Endothelial cell of umbilical vein (primary cell): ENCODE results near the gene OSBP2. TPM values are rescaled to one million over a fixed set of nuclear protein-coding genes. Genes with fewer than 3 reads are reported as not detected.

Experiments
- BruUV-seq: library from RNA; stranded (reverse); fragments of 400-500 nt; replicated peaks from 2 replicates; lab custom pipeline; 2021; lab: Mats Ljungman, UMichigan
- CTCF ChIA-PET: fragments of 300-600, 350-600 bp; sonication (Branson Sonifier 250); formaldehyde crosslinking; loops from one replicate; lab custom pipeline; 2021; ENCODE audit warnings: antibody characterized with exemption, inconsistent platforms; lab: Charles Lee
- POLR2A ChIA-PET: fragments of 300-600, 350-600 bp; sonication (Branson Sonifier 250); formaldehyde crosslinking; loops from one replicate; lab custom pipeline; 2021; ENCODE audit warnings: antibody characterized with exemption, inconsistent platforms; lab: Charles Lee
- DNase-seq: peaks from one replicate; pipeline ENCODE4 v3.0.0-alpha.2; 2011; ENCODE audit warnings: low read depth, low spot score
- FAIRE-seq: peaks from 2 replicates; lab custom pipeline; 2011; peaks lifted over from hg19 to GRCh38; lab: Jason Lieb, UNC
- H2AFZ ChIP-seq: 2 replicates; pipeline ENCODE4 v1.6.0; 2012; ENCODE audit warnings: low read depth, low read length, control low read depth, inconsistent platforms
- H3K27ac ChIP-seq: 2 replicates; pipeline ENCODE4 v1.5.1; 2011; ENCODE audit warnings: low read depth, mild to moderate bottlenecking, control low read depth, low read length, moderate library complexity; ENCODE audit not compliant: insufficient read depth
- H3K27me3 ChIP-seq, 2 experiments: 2 replicates each; pipeline versions ENCODE4 v1.6.0 to v1.6.1; 2011; ENCODE audit warnings: low read length in 2 of 2, mixed read lengths in 1 of 2; ENCODE audit not compliant: control insufficient read depth in 2 of 2, insufficient read depth in 2 of 2
- H3K36me3 ChIP-seq, 2 experiments: 2 replicates in 1 of 2; 3 replicates in 1 of 2; pipeline ENCODE4 v1.5.1; 2011; ENCODE audit warnings: low read length in 2 of 2, mild to moderate bottlenecking in 1 of 2, moderate library complexity in 1 of 2; ENCODE audit not compliant: control insufficient read depth in 2 of 2, insufficient read depth in 2 of 2; ENCODE audit errors: extremely low read depth in 1 of 2
- H3K4me1 ChIP-seq: 3 replicates; pipeline ENCODE4 v1.5.1; 2011; ENCODE audit warnings: mild to moderate bottlenecking, low read length; ENCODE audit not compliant: control insufficient read depth, insufficient read depth; ENCODE audit errors: extremely low read depth
- H3K4me2 ChIP-seq: 2 replicates; pipeline ENCODE4 v1.6.1; 2011; ENCODE audit warnings: low read length, control low read depth, mixed read lengths; ENCODE audit not compliant: insufficient read depth
- H3K4me3 ChIP-seq, 3 experiments: fragments of 200-600 bp in 1 of 3; sonication (generic), shearing (Covaris generic) in 1 of 3; replicated peaks in 1 of 3; 2 replicates each; pipeline ENCODE4 v1.5.1; 2011 to 2016; ENCODE audit warnings: control low read depth in 3 of 3, low read length in 3 of 3, mild to moderate bottlenecking in 2 of 3, inconsistent platforms in 1 of 3, low read depth in 1 of 3, moderate library complexity in 1 of 3; ENCODE audit not compliant: insufficient read depth in 1 of 3
- H3K79me2 ChIP-seq: 2 replicates; pipeline ENCODE4 v1.6.0; 2012; ENCODE audit warnings: low read length, inconsistent platforms; ENCODE audit not compliant: control insufficient read depth, insufficient read depth
- H3K9ac ChIP-seq: replicated peaks from 2 replicates; pipeline ENCODE3; 2011; ENCODE audit warnings: low read length, control low read depth; ENCODE audit not compliant: insufficient read depth; ENCODE audit errors: extremely low read depth
- H3K9me1 ChIP-seq: replicated peaks from 3 replicates; pipeline ENCODE4 v1.6.0; 2011; ENCODE audit warnings: mild to moderate bottlenecking, low read length; ENCODE audit not compliant: control insufficient read depth, insufficient read depth; ENCODE audit errors: extremely low read depth
- H3K9me3 ChIP-seq: replicated peaks from 2 replicates; pipeline ENCODE4 v1.5.1; 2012; ENCODE audit warnings: low read length, inconsistent platforms; ENCODE audit not compliant: control insufficient read depth, insufficient read depth
- H4K20me1 ChIP-seq: replicated peaks from 2 replicates; pipeline ENCODE3; 2011; ENCODE audit warnings: mild to moderate bottlenecking, low read length; ENCODE audit not compliant: control insufficient read depth, insufficient read depth; ENCODE audit errors: extremely low read depth
- EZH2 ChIP-seq: IDR thresholded peaks from 2 replicates; pipeline ENCODE4 v1.6.1; 2012; ENCODE audit warnings: borderline replicate concordance, low read depth, mild to moderate bottlenecking, moderate library complexity, low read length, inconsistent platforms; ENCODE audit not compliant: severe bottlenecking
- FOS ChIP-seq: IDR thresholded peaks from 2 replicates; pipeline ENCODE4 v1.6.1; 2011; ENCODE audit warnings: mild to moderate bottlenecking, low read length, moderate library complexity, borderline replicate concordance; ENCODE audit not compliant: insufficient read depth
- GATA2 ChIP-seq: IDR thresholded peaks from 2 replicates; pipeline ENCODE4 v1.7.0; 2011; ENCODE audit warnings: low read depth, mild to moderate bottlenecking, moderate library complexity, mixed read lengths, low read length; ENCODE audit not compliant: insufficient read length, insufficient read depth
- JUN ChIP-seq: IDR thresholded peaks from 2 replicates; pipeline ENCODE4 v1.6.1; 2011; ENCODE audit warnings: borderline replicate concordance, low read depth; ENCODE audit not compliant: insufficient read length, insufficient read depth
- MYC ChIP-seq: IDR thresholded peaks from one replicate; pipeline ENCODE4 v1.6.1; 2011; ENCODE audit warnings: mild to moderate bottlenecking, low read depth, low read length
- POLR2A ChIP-seq: IDR thresholded peaks from 2 replicates; pipeline ENCODE4 v1.6.1; 2012; ENCODE audit warnings: low read depth, mild to moderate bottlenecking, control low read depth, low read length
- POLR2AphosphoS5 ChIP-seq: IDR thresholded peaks from 2 replicates; pipeline ENCODE4 v1.6.1; 2012; ENCODE audit warnings: low read depth, mild to moderate bottlenecking, control low read depth, low read length, moderate library complexity; ENCODE audit not compliant: insufficient read depth
- dilution Hi-C: fragments of 300-500 bp; cut with MboI; formaldehyde crosslinking; loops from one replicate; pipeline ENCODE4 v1.15.0; 2019; ENCODE audit warnings: low sequenced_read_pairs; ENCODE audit not compliant: extremely low pct_ligation_motif_present
- intact Hi-C: fragments of 100-400 bp; cut with micrococcal nuclease; formaldehyde crosslinking; loops from one replicate; pipeline ENCODE4 v1.10.0; 2022
- polyA plus RNA-seq, 4 experiments: library from polyadenylated mRNA; depleted of rRNA in 3 of 4; stranded (reverse) in 3 of 4; unstranded in 1 of 4; fragments of >200 nt; gene quantifications; 2 replicates each; pipeline versions ENCODE4 v1.2.1 to v1.2.3, GENCODE V29; 2011 to 2012; ENCODE audit warnings: missing spikeins in 1 of 4
- total RNA-seq: library from RNA; stranded (reverse); gene quantifications from 2 replicates; pipeline ENCODE4 v1.2.3, GENCODE V29; 2021
- TF ChIP-seq, protein P1 (sequence below): IDR thresholded peaks from 2 replicates; pipeline ENCODE4 v1.6.1; 2011; ENCODE audit not compliant: insufficient read depth, insufficient read length
- TF ChIP-seq, protein P2 (sequence below), 2 donors: IDR thresholded peaks; 1 replicate in 1 of 2; 2 replicates in 1 of 2; pipeline ENCODE4 v1.5.1; 2011; ENCODE audit warnings: low read length in 2 of 2, mild to moderate bottlenecking in 2 of 2, moderate library complexity in 2 of 2, control low read depth in 1 of 2, inconsistent platforms in 1 of 2, low read depth in 1 of 2; ENCODE audit not compliant: insufficient read depth in 1 of 2; ENCODE audit errors: extremely low read depth in 1 of 2

Gene OSBP2
- total and polyA plus RNA-seq, 2 donors (not counting 3 experiments of a cell fraction or from before 2014, with no cell fraction given): 4.1 to 7.5 TPM

DNA sequence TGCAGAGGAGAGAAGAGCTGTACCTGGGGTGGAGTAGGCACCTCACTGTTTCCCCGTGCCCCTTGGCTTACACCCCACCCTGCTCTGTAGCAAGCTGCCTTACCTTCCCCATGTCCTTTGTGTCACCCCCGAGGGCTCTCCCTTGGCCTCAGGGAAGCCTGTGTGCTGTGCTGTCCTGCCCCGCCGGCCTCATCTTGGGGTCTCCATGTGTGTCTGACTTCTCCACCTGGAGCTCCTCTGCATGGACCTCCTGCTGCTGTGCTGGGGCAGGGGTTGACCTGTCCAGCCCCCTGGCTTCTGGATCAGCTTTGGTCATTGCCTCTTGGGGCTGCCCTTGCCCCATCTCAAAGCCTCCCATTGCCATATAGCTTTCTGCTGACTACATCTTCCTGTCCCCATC lies 59.8 kb downstream of the OSBP2 start:
- H3K4me1 ChIP-seq: no peaks in the 10 kb centered on the region
- TF ChIP-seq MYC: no peak
- TF ChIP-seq JUN: no peak
- TF ChIP-seq GATA2: no peak
- no peak for TF ChIP-seq POLR2A
- no peak for TF ChIP-seq FOS
- no peak for TF ChIP-seq POLR2AphosphoS5
- TF ChIP-seq, protein P1, sequence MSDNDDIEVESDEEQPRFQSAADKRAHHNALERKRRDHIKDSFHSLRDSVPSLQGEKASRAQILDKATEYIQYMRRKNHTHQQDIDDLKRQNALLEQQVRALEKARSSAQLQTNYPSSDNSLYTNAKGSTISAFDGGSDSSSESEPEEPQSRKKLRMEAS: no peak
- no peak for TF ChIP-seq EZH2
- TF ChIP-seq, protein P2, sequence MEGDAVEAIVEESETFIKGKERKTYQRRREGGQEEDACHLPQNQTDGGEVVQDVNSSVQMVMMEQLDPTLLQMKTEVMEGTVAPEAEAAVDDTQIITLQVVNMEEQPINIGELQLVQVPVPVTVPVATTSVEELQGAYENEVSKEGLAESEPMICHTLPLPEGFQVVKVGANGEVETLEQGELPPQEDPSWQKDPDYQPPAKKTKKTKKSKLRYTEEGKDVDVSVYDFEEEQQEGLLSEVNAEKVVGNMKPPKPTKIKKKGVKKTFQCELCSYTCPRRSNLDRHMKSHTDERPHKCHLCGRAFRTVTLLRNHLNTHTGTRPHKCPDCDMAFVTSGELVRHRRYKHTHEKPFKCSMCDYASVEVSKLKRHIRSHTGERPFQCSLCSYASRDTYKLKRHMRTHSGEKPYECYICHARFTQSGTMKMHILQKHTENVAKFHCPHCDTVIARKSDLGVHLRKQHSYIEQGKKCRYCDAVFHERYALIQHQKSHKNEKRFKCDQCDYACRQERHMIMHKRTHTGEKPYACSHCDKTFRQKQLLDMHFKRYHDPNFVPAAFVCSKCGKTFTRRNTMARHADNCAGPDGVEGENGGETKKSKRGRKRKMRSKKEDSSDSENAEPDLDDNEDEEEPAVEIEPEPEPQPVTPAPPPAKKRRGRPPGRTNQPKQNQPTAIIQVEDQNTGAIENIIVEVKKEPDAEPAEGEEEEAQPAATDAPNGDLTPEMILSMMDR (IDR thresholded peaks at IDR 0.05; ENCODE audit: extremely low read depth in 1 of 2, insufficient read depth in 1 of 2, low read depth in 1 of 2, low read length in 2 of 2): no peak
- CTCF ChIA-PET: interaction anchor here (0.7 to 7.1 kb wide), 58 partner anchors 8 to 467 kb away, joined by 3 to 486 read pairs (median 6); partner anchors contain the start of genes DUSP18, GAL3ST1, OSBP2 and PES1
- dilution Hi-C loops (no loop called here), intact Hi-C loops (no loop called here)
- POLR2A ChIA-PET: interaction anchor here (0.7 to 1.9 kb wide), 3 partner anchors 24 to 148 kb away, joined by 4 to 9 read pairs (median 8); partner anchors contain the start of genes SLC35E4 and TCN2
- FAIRE-seq (no peak), DNase-seq (no peak)
- H3K27me3 ChIP-seq: no peaks in the 10 kb centered on the region
- H3K9ac ChIP-seq: no peak overlapping the region
- H4K20me1 ChIP-seq: no peaks in the 10 kb centered on the region
- H3K4me3 ChIP-seq: no peak overlapping the region
- no peaks in the 10 kb centered on the region for H3K9me3 ChIP-seq
- no peak overlapping the region for H2AFZ ChIP-seq
- no peak overlapping the region for H3K4me2 ChIP-seq
- H3K27ac ChIP-seq: no peak overlapping the region
- no TSS peak for BruUV-seq
- H3K36me3 ChIP-seq: no peaks in the 10 kb centered on the region
- H3K9me1 ChIP-seq: no peaks in the 10 kb centered on the region
- H3K79me2 ChIP-seq: no peaks in the 10 kb centered on the region
